ENCODE data around the gene FBXW7.
A peak's percentile ranks its signal among the peaks of the same experiment; 100 is the strongest.

Gene FBXW7

GRCh38 chr4:152540941-152541340 lies 5.0 kb upstream of the FBXW7 start:
- DNase-seq, result no peak

DNA sequence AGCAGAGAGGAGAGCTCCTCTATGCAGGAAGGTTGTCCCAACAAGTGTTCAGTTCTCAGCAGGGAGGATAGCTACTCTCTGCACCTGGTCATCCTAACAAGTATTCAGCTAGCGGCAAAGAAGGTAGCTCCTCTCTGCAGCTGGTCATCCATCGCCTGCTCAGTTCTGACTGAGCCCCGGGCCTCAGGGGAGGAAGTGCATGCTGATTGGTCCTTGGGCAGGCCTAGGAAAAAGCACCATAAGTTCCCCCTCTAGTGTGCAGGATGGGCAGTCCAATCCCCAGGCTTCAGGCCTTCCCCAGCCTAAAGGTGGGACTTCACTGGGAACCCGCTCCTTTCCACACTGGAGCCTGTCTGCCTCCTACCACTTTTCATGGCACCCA lies 4.4 kb upstream of the FBXW7 start:
- no peak for DNase-seq

DNA sequence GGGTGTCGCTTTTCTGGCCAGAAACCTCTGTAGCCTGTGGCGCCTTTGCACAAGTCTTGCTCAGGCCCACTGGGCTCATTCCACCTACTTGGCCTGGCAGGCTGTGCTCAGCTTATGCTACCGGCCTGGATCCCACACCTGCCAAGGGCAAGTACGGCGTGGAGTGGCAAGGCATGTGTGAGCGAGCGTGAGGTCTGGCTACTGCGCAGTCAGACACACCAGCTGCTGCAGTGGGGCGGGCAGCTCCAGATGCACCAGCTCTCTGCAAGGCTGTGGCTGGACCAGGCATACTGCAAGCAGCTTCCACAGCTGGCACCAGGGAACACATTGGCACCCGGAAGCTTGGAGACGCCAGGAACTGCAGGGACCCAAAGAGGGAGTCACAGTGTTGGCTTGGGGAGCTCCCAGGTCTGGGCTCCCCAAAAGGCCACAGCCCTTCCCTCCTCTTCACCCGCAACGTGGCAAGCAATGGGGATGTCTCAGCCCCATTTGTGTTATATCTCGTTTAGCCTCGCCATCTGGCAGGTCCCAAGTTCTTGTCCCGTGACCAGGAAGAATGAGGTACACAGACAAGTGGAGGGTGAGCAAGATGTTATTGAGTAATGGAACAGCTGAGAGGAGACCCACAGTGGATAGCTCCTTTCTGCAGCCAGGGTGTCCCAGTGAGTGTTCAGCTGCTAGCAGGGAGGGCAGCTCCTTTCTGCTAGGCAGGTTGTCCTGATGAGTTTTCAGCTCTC lies 3.8 kb upstream of the FBXW7 start:
- DNase-seq, result no peak

DNA sequence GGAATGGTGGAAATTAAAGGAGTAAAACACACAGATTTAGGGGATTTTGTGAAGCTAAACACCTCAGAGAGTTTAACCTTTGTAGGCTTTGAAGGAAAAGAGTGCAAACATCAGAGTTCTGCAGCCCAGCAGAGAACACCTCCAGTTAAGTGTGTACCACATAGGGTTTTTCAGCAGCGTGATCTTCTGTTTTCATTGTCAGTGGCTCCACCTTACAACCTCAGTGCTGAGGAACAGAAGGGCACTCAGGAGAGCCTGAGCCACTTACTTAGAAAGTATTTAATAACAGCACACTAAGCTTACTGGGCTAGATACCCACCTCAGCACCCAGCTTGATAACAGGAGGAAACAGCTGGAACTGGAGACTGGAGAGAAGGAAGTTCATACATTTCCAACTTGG lies 2.0 kb upstream of the FBXW7 start:
- DNase-seq, result no peak

DNA sequence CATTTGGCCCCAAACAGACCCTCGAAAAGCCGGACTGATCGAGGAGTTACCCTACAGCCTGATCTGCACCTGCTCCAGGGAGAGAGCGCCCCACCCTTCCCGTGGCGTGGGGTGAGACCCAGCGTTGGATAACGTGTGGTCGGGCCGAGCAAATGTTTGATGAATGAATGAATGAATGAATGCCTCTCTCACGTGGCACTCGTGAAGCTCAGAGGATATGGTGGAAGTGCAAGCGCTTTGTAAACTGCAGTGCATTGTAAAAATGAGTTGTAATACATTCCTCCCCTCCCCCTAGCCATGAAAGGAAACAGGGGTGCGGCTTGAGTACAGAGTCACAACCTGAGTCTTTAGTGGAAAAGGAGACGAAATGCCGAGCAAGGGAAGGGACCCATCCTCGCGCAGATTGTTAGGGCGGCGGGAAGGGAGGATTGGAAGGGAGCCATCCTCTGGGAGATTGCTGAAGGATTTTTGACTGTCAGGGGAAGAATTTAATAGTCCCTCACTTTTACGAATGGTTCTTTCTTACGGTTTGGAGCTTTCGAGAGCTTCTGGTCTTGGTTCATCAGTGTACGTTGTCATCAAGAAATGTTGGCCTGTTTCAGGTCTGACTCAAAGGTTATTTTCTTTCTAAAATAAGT lies 772 bp upstream of the FBXW7 start:
- DNase-seq, result peak; percentile 54 to 61

- DNase-seq, result no peak
These were observed 461 bp downstream of the FBXW7 start for GRCh38 chr4:152535360-152535902.

GRCh38 chr4:152534541-152535359 lies 1.1 kb downstream of the FBXW7 start:
- no peak for DNase-seq

DNA sequence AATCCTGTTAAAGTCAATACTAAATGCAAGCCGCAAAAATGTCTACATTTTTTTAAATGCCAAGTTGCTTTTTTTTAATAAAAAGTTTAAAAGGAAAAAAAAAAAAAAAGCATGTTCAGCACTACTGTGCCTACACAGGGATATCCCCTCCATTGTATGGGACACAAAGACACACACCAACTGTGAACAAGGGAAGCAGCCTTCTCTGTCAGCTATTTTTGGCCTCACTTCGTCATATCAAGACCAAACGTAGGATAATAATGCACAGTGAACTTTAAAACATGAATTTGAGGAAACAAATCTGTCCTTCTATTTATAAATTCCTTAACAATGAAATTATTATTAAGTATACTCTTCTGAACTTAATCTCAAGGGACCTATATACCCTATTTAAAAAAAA lies 4.4 kb downstream of the FBXW7 start:
- DNase-seq, result no peak

DNA sequence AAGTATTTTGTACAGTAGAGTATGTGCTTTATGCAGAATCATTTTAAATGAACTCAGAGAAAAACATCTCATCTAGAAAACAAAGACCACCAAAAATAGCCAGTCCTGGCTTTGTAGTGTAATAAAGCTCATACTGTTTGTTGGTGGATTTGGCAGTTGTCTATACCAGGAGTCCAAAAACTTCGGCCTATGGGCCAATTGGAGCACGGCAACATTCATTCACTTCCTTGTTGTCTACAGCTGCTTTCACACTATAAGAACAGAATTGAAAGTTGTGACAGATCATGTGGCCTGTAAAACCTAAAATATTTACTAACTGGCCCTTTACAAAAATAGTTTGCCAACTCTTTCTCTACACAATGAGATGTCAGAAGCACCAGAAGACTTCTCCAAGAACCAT lies 5.3 kb downstream of the FBXW7 start:
- no peak for DNase-seq

GRCh38 chr4:152529880-152530279 lies 6.0 kb downstream of the FBXW7 start:
- no peak for DNase-seq

GRCh38 chr4:152528060-152528459 lies 7.8 kb downstream of the FBXW7 start:
- no peak for DNase-seq

GRCh38 chr4:152525878-152526277 lies 10.0 kb downstream of the FBXW7 start:
- DNase-seq, result no peak

GRCh38 chr4:152524427-152524826 lies 11.5 kb downstream of the FBXW7 start:
- DNase-seq, result no peak

DNA sequence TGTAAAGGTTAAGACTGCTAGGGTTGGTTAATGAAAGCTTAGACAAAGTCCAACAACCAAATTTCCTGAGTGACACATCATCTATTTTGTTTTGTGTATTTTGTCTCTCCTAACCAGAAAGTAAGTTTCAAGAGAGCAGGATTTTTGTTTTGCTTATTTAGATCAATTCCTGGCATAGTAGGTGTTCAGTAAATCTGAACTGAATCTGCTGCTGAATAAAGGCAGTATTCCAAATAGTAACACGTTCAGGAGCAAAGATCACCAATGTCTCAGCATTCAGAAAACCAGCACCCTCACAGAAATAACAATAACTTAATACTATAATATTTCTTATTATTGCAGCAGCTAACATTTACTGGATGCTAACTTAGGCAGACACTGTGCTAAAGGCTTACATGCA lies 12.2 kb downstream of the FBXW7 start:
- no peak for DNase-seq

DNA sequence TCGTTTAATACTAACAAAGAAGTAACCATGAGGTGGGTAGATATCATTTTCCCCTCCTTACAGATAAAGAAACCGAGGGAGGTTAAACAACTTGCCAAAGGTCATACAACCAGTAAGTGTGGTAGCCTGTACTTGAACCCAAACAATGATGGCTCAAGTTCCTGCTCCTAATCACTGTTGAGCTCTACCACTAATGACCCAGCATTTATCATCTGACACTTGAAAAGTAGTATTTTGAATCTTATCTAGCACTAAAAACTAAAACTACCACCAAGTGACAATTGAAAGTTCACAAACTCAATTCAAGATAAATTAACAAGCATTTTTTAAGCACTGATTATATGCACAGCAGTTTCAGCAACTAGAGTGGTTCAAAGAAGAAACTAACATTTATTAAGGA lies 13.1 kb downstream of the FBXW7 start:
- no peak for DNase-seq

DNA sequence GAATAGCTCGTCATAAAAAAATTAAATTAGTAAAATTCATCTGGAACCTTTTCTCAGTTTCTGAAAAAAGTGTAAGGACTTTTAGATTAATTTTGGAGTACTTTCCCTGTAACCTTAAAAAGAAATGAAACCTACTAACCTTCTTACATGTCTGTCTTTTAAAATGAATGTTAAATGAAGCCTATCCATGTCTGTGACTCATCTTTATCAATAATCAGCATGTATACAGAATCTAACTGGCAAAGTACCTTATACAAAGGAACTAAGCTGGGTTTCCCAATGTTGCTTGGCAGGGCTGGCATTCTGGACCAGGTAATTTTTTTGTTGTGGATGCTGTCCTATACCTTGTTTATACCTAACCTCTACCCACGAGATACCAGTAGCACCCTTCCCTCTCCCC lies 13.6 kb downstream of the FBXW7 start:
- no peak for DNase-seq

- DNase-seq, result no peak
These were observed 19.7 kb downstream of the FBXW7 start for GRCh38 chr4:152516156-152516555.

DNA sequence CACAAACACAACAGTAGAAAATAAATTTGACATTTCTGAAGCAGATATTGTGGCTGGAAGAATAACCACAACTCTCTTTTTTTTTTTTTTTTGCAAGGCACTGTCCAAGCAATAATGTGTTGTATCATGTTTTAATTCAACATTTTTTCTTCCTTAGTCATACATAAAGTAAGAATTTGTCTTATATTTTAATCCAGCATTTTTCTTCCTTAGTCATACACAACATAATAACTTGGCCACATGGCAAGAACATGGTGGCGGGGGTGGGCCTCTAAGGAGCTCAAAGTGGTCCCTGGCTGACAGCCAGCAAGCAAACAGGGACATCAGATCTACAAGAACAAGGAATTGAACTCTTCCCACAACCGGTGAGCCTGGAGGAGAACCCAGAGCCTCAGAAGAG lies 20.2 kb downstream of the FBXW7 start:
- DNase-seq, result no peak

GRCh38 chr4:152514356-152514755 lies 21.5 kb downstream of the FBXW7 start:
- no peak for DNase-seq

GRCh38 chr4:152513078-152513477 lies 22.8 kb downstream of the FBXW7 start:
- no peak for DNase-seq

GRCh38 chr4:152512483-152512882 lies 23.4 kb downstream of the FBXW7 start:
- DNase-seq, result no peak

GRCh38 chr4:152510349-152511147 lies 25.3 kb downstream of the FBXW7 start:
- DNase-seq, result no peak

Data from SW 1271 (cell line).